Astrocyte (in vitro differentiated cells and primary cell): ENCODE results near the gene FAM53A. TPM values are rescaled to one million over a fixed set of nuclear protein-coding genes. Genes with fewer than 3 reads are reported as not detected.
A peak's percentile ranks its signal among the peaks of the same experiment; 100 is the strongest.

Experiments used
- DNase-seq: peaks from one replicate; pipeline ENCODE4 v3.0.0-alpha.2; 2010; ENCODE audit warnings: low read depth
- FAIRE-seq: peaks from 2 replicates; lab custom pipeline; 2011; peaks lifted over from hg19 to GRCh38; lab: Jason Lieb, UNC
- H2AFZ ChIP-seq: 2 replicates; pipeline ENCODE4 v1.6.0; 2012; ENCODE audit warnings: low read depth, low read length, inconsistent platforms
- H3K27ac ChIP-seq: 2 replicates; pipeline ENCODE4 v1.5.1; 2011; ENCODE audit warnings: low read depth, low read length, inconsistent platforms
- H3K27me3 ChIP-seq: 2 replicates; pipeline ENCODE4 v1.6.0; 2011; ENCODE audit warnings: low read length, inconsistent platforms; ENCODE audit not compliant: insufficient read depth
- H3K36me3 ChIP-seq: 2 replicates; pipeline ENCODE4 v1.5.1; 2011; ENCODE audit warnings: low read length, inconsistent platforms; ENCODE audit not compliant: insufficient read depth
- H3K4me1 ChIP-seq: 2 replicates; pipeline ENCODE4 v1.5.1; 2011; ENCODE audit warnings: low read length, inconsistent platforms; ENCODE audit not compliant: insufficient read depth
- H3K4me2 ChIP-seq: 2 replicates; pipeline ENCODE4 v1.6.0; 2012; ENCODE audit warnings: low read length, inconsistent platforms
- H3K4me3 ChIP-seq: 2 replicates; pipeline ENCODE4 v1.5.1; 2011; ENCODE audit warnings: low read depth, mild to moderate bottlenecking, low read length, inconsistent platforms; ENCODE audit not compliant: insufficient read depth
- H3K79me2 ChIP-seq: 2 replicates; pipeline ENCODE4 v1.6.0; 2012; ENCODE audit warnings: mild to moderate bottlenecking, low read length, inconsistent platforms; ENCODE audit not compliant: insufficient read depth
- H3K9ac ChIP-seq: 2 replicates; pipeline ENCODE4 v1.6.0; 2012; ENCODE audit warnings: mild to moderate bottlenecking, low read length, inconsistent platforms
- H3K9me3 ChIP-seq: 2 replicates; pipeline ENCODE4 v1.5.1; 2012; ENCODE audit warnings: low read depth, mild to moderate bottlenecking, low read length, inconsistent platforms; ENCODE audit not compliant: insufficient read depth
- H4K20me1 ChIP-seq: 2 replicates; pipeline ENCODE4 v1.6.0; 2012; ENCODE audit warnings: low read length, inconsistent platforms; ENCODE audit not compliant: insufficient read depth
- H3K27ac Mint-ChIP-seq: one replicate; pipeline ENCODE4 v1.8.0; 2021; ENCODE audit warnings: mild to moderate bottlenecking, mixed read lengths; ENCODE audit not compliant: unreplicated experiment
- H3K27me3 Mint-ChIP-seq: one replicate; pipeline ENCODE4 v1.8.0; 2021; ENCODE audit warnings: low read depth, mixed read lengths; ENCODE audit not compliant: unreplicated experiment
- H3K36me3 Mint-ChIP-seq: one replicate; pipeline ENCODE4 v1.8.0; 2021; ENCODE audit warnings: low read depth, mixed read lengths; ENCODE audit not compliant: unreplicated experiment
- H3K4me1 Mint-ChIP-seq: one replicate; pipeline ENCODE4 v1.8.0; 2021; ENCODE audit warnings: low read depth, mixed read lengths; ENCODE audit not compliant: unreplicated experiment
- H3K4me3 Mint-ChIP-seq: one replicate; pipeline ENCODE4 v1.8.0; 2021; ENCODE audit warnings: mild to moderate bottlenecking, moderate library complexity, mixed read lengths; ENCODE audit not compliant: unreplicated experiment
- H3K9me3 Mint-ChIP-seq: one replicate; pipeline ENCODE4 v1.8.0; 2021; ENCODE audit warnings: mild to moderate bottlenecking, mixed read lengths; ENCODE audit not compliant: unreplicated experiment
- CTCF ChIP-seq: IDR thresholded peaks from 2 replicates; pipeline ENCODE4 v1.5.1; 2011; ENCODE audit warnings: low read depth, mild to moderate bottlenecking, inconsistent platforms, low read length, moderate library complexity; ENCODE audit not compliant: insufficient read depth
- EZH2 ChIP-seq: IDR thresholded peaks from 2 replicates; pipeline ENCODE4 v1.6.1; 2012; ENCODE audit warnings: mild to moderate bottlenecking, low read length, inconsistent platforms; ENCODE audit not compliant: insufficient read depth
- total RNA-seq: library from RNA; stranded (reverse); gene quantifications from 2 replicates; pipeline ENCODE4 v1.2.1, GENCODE V29; 2021

FAM53A gene
- total RNA-seq, 1 donor from 2014 or later: 2.1 TPM

- DNase-seq: peak; percentile 85
- Mint-ChIP-seq H3K36me3 (no peaks in the 10 kb centered on the region), H3K9me3 (no peaks in the 10 kb centered on the region), H3K27ac (peak overlapping the region; percentile 84), H3K27me3 (no peaks in the 10 kb centered on the region), H3K4me3 (peak overlapping the region; percentile 91), H3K4me1 (no peaks in the 10 kb centered on the region)
- no peaks in the 10 kb centered on the region for H3K79me2 ChIP-seq
- peak; percentile 92 for FAIRE-seq
- peaks cover 12% of the 10 kb centered on the region for H3K4me1 ChIP-seq
- no peaks in the 10 kb centered on the region for H4K20me1 ChIP-seq
- peak overlapping the region; percentile 66 for H3K4me3 ChIP-seq
- H2AFZ ChIP-seq: peak overlapping the region; percentile 75
- peak overlapping the region; percentile 64 for H3K27ac ChIP-seq
- peak overlapping the region; percentile 83 for H3K9ac ChIP-seq
- no peaks in the 10 kb centered on the region for H3K9me3 ChIP-seq
- no peak for TF ChIP-seq CTCF
- no peak for TF ChIP-seq EZH2
- H3K4me2 ChIP-seq: peak overlapping the region; percentile 90
- no peaks in the 10 kb centered on the region for H3K27me3 ChIP-seq
- H3K36me3 ChIP-seq: no peaks in the 10 kb centered on the region
Measured at GRCh38 chr4:1683261-1683735, 815 bp downstream of the FAM53A start.

- Histone ChIP-seq H3K27ac (peak overlapping the region; percentile 64), H2AFZ (peak overlapping the region; percentile 75)
- peak overlapping the region; percentile 91 for H3K4me3 Mint-ChIP-seq
Measured at GRCh38 chr4:1682860-1683259, 1.3 kb downstream of the FAM53A start.

More at GRCh38 chr4:1682860-1683259, 1.3 kb downstream of the FAM53A start:
- Histone ChIP-seq H3K4me2 (peak overlapping the region; percentile 90), H3K9me3 (no peaks in the 10 kb centered on the region), H3K36me3 (no peaks in the 10 kb centered on the region), H4K20me1 (no peaks in the 10 kb centered on the region), H3K4me1 (peaks cover 12% of the 10 kb centered on the region), H3K79me2 (no peaks in the 10 kb centered on the region), H3K9ac (peak overlapping the region; percentile 83), H3K27me3 (no peaks in the 10 kb centered on the region), H3K4me3 (peak overlapping the region; percentile 66)
- FAIRE-seq (no peak), DNase-seq (no peak)
- H3K36me3 Mint-ChIP-seq: no peaks in the 10 kb centered on the region
- H3K27me3 Mint-ChIP-seq: no peaks in the 10 kb centered on the region
- no peaks in the 10 kb centered on the region for H3K9me3 Mint-ChIP-seq
- no peak for TF ChIP-seq EZH2
- no peak for TF ChIP-seq CTCF
- no peaks in the 10 kb centered on the region for H3K4me1 Mint-ChIP-seq
- H3K27ac Mint-ChIP-seq: no peak overlapping the region
